ENCODE measurements around the gene TBL1X. TPM values are rescaled to one million over a fixed set of nuclear protein-coding genes. Genes with fewer than 3 reads are reported as not detected.

TBL1X gene
- total and polyA plus RNA-seq, 2 of the 13 experiments (the other 11 are each of a cell fraction or from before 2014, with no cell fraction given) = 17.6 to 19.9 TPM

- Histone ChIP-seq H3K79me2 (ENCODE audit: insufficient read depth, low read length) (peaks cover 49% of the 10 kb centered on the region), H4K20me1 (ENCODE audit: insufficient read depth, low read length) (peaks cover 13% of the 10 kb centered on the region; the same call in 1 of the 2 replicates), H3K27me3 (ENCODE audit: control insufficient read depth in 1 of 2, insufficient read depth in 2 of 2, low read length in 2 of 2) (no peaks in the 10 kb centered on the region), H3K4me2 (ENCODE audit: low read depth, low read length) (peak overlapping the region; percentile 76), H3K4me1 (ENCODE audit: insufficient read depth, low read length) (peaks cover 54% of the 10 kb centered on the region), H3K4me3 (replicated peaks in 1 of 3; ENCODE audit: insufficient read depth in 1 of 3, low read depth in 2 of 3, low read length in 3 of 3) (peak overlapping the region; percentile 58 to 74 (median 73)), H3K9ac (ENCODE audit: insufficient read depth, low read depth, low read length) (peak overlapping the region; percentile 71), H3K36me3 (replicated peaks in 1 of 2; ENCODE audit: control insufficient read depth in 1 of 2, insufficient read depth in 2 of 2, low read length in 2 of 2) (no peaks in the 10 kb centered on the region), H2AFZ (ENCODE audit: low read length) (no peak overlapping the region), H3K9me3 (ENCODE audit: low read length) (no peaks in the 10 kb centered on the region), H3K27ac (ENCODE audit: extremely low read length, insufficient read depth, low read length) (no peak overlapping the region)
- ATAC-seq (no peak), DNase-seq (ENCODE audit: low spot score) (no peak), FAIRE-seq (peak; percentile 73)
- POLR2A ChIA-PET = no interaction called here
- TSS peak; percentile 19 for BruUV-seq (replicated peaks)
- TF ChIP-seq ZFAT (CRISPR knock-in tag; conservative IDR thresholded peaks at IDR 0.05) (no peak), EZH2 (conservative IDR thresholded peaks at IDR 0.05; ENCODE audit: low read depth, low read length) (no peak), ZNF124 (CRISPR knock-in tag; IDR thresholded peaks at IDR 0.05) (no peak), ZNF562 (CRISPR knock-in tag; IDR thresholded peaks at IDR 0.05; ENCODE audit: borderline replicate concordance) (no peak)
- in situ Hi-C loops (cut with HindIII; ENCODE audit: extremely low pct_ligation_motif_present, low pct_unique_long_range_greater_than_20kb) (no loop called here), intact Hi-C loops (cut with micrococcal nuclease; ENCODE audit: unreplicated experiment) (loop anchor here (10.0 kb wide), 2 partner anchors 98 to 148 kb away; no protein-coding TSS in a partner anchor)
- CTCF ChIA-PET (ENCODE audit: low intra/inter-chr PET ratio, low total read pairs) = no interaction called here
- WGBS (ENCODE audit: low lambda C conversion rate) = 35% methylated on average over 3 of the region's 6 CpGs
These were observed 1.9 kb downstream of the TBL1X start for GRCh38 chrX:9466736-9467135.

GRCh38 chrX:9467146-9467545 lies 2.3 kb downstream of the TBL1X start:
- peaks cover 54% of the 10 kb centered on the region for H3K4me1 ChIP-seq (ENCODE audit: insufficient read depth, low read length)
- POLR2A ChIA-PET = no interaction called here
- TF ChIP-seq ZNF282 (IDR thresholded peaks at IDR 0.05; ENCODE audit: partially characterized antibody) = no peak
- FAIRE-seq = no peak
- H4K20me1 ChIP-seq (ENCODE audit: insufficient read depth, low read length) = peaks cover 16% of the 10 kb centered on the region; the same call in 1 of the 2 replicates
- CTCF ChIA-PET (ENCODE audit: low intra/inter-chr PET ratio, low total read pairs) = no interaction called here
- no peaks in the 10 kb centered on the region for H3K9me3 ChIP-seq (ENCODE audit: low read length)
- WGBS (ENCODE audit: low lambda C conversion rate) = 43% methylated on average over 3 of the region's 11 CpGs
- no peak for DNase-seq (ENCODE audit: low spot score)
- no peaks in the 10 kb centered on the region for H3K36me3 ChIP-seq (replicated peaks in 1 of 2; ENCODE audit: control insufficient read depth in 1 of 2, insufficient read depth in 2 of 2, low read length in 2 of 2)
- no peak overlapping the region for H3K27ac ChIP-seq (ENCODE audit: extremely low read length, insufficient read depth, low read length)
- H3K27me3 ChIP-seq (ENCODE audit: control insufficient read depth in 1 of 2, insufficient read depth in 2 of 2, low read length in 2 of 2) = no peaks in the 10 kb centered on the region
- H3K9ac ChIP-seq (ENCODE audit: insufficient read depth, low read depth, low read length) = 0 out of 2 replicates have a peak overlapping the region, but pooled peaks have one; percentile 39
- no peak overlapping the region for H2AFZ ChIP-seq (ENCODE audit: low read length)
- in situ Hi-C loops (cut with HindIII; ENCODE audit: extremely low pct_ligation_motif_present, low pct_unique_long_range_greater_than_20kb) (no loop called here), intact Hi-C loops (cut with micrococcal nuclease; ENCODE audit: unreplicated experiment) (loop anchor here (10.0 kb wide), 2 partner anchors 98 to 148 kb away; no protein-coding TSS in a partner anchor)
- H3K79me2 ChIP-seq (ENCODE audit: insufficient read depth, low read length) = peaks cover 53% of the 10 kb centered on the region
- BruUV-seq (replicated peaks) = no TSS peak
- no peak for ATAC-seq
- H3K4me2 ChIP-seq (ENCODE audit: low read depth, low read length) = peak overlapping the region; percentile 76
- H3K4me3 ChIP-seq (replicated peaks in 1 of 3; ENCODE audit: insufficient read depth in 1 of 3, low read depth in 2 of 3, low read length in 3 of 3) = peak overlapping the region; percentile 58 to 74 (median 73); a peak in 5 of 6 replicates
